CD14-positive monocyte (primary cell): Measurements from ENCODE around the gene GNPTAB. TPM values are rescaled to one million over a fixed set of nuclear protein-coding genes. Genes with fewer than 3 reads are reported as not detected.

ENCODE experiments used
- DNase-seq, 3 donors: peaks; one replicate each; pipeline ENCODE4 v3.0.0-alpha.2; 2011 to 2022
- H2AFZ ChIP-seq: 2 replicates; pipeline ENCODE4 v1.6.0; 2012; ENCODE audit warnings: mild to moderate bottlenecking, low read depth, low read length, inconsistent platforms; ENCODE audit not compliant: insufficient read depth, poor library complexity, severe bottlenecking
- H3K27ac ChIP-seq, 2 donors: 1 replicate in 1 of 2; 2 replicates in 1 of 2; pipeline ENCODE4 v1.5.1; 2012 to 2013; ENCODE audit warnings: low read length in 2 of 2, control low read depth in 1 of 2, inconsistent platforms in 1 of 2, low read depth in 1 of 2, mild to moderate bottlenecking in 1 of 2
- H3K27me3 ChIP-seq, 2 donors: one replicate each; pipeline versions ENCODE4 v1.6.0 to v1.6.1; 2011 to 2013; ENCODE audit warnings: low read length in 2 of 2; ENCODE audit not compliant: control insufficient read depth in 2 of 2, insufficient read depth in 2 of 2
- H3K36me3 ChIP-seq, 2 donors: replicated peaks in 1 of 2; 1 replicate in 1 of 2; 2 replicates in 1 of 2; pipeline versions ENCODE4 v1.5.1 to v1.6.1; 2012 to 2013; ENCODE audit warnings: low read length in 2 of 2, control low read depth in 1 of 2, inconsistent platforms in 1 of 2, mild to moderate bottlenecking in 1 of 2; ENCODE audit not compliant: insufficient read depth in 2 of 2, control insufficient read depth in 1 of 2
- H3K4me1 ChIP-seq, 2 donors: 1 replicate in 1 of 2; 2 replicates in 1 of 2; pipeline versions ENCODE4 v1.5.1 to v1.6.1; 2012 to 2013; ENCODE audit warnings: low read length in 2 of 2, control low read depth in 1 of 2, inconsistent platforms in 1 of 2, mild to moderate bottlenecking in 1 of 2, moderate library complexity in 1 of 2; ENCODE audit not compliant: insufficient read depth in 2 of 2, control insufficient read depth in 1 of 2
- H3K4me2 ChIP-seq: replicated peaks from 2 replicates; pipeline ENCODE3; 2012; ENCODE audit warnings: low read length, moderate library complexity, mild to moderate bottlenecking; ENCODE audit not compliant: poor library complexity, severe bottlenecking; ENCODE audit errors: extremely low read depth
- H3K4me3 ChIP-seq, 3 experiments: fragments of 200-600 bp in 1 of 3; sonication (generic) in 1 of 3; replicated peaks in 1 of 3; 1 replicate in 2 of 3; 2 replicates in 1 of 3; pipeline ENCODE4 v1.5.1; 2011 to 2013; ENCODE audit warnings: low read length in 3 of 3, mild to moderate bottlenecking in 3 of 3, control low read depth in 2 of 3, low read depth in 2 of 3, inconsistent platforms in 1 of 3, moderate library complexity in 1 of 3
- H3K79me2 ChIP-seq: 2 replicates; pipeline ENCODE4 v1.6.0; 2012; ENCODE audit warnings: mild to moderate bottlenecking, control low read depth, inconsistent platforms, low read length, moderate library complexity; ENCODE audit not compliant: insufficient read depth
- H3K9ac ChIP-seq: 2 replicates; pipeline ENCODE4 v1.6.0; 2017; ENCODE audit warnings: low read length, mild to moderate bottlenecking; ENCODE audit not compliant: insufficient read depth, poor library complexity, severe bottlenecking
- H3K9me3 ChIP-seq, 2 donors: replicated peaks in 1 of 2; 1 replicate in 1 of 2; 2 replicates in 1 of 2; pipeline versions ENCODE4 v1.5.1 to v1.6.1; 2012 to 2013; ENCODE audit warnings: low read length in 2 of 2, control low read depth in 1 of 2; ENCODE audit not compliant: control insufficient read depth in 1 of 2, insufficient read depth in 1 of 2
- H4K20me1 ChIP-seq: 2 replicates; pipeline ENCODE4 v1.6.0; 2012; ENCODE audit warnings: mild to moderate bottlenecking, low read length, control low read depth, moderate library complexity; ENCODE audit not compliant: insufficient read depth
- H3K27ac Mint-ChIP-seq, 7 donors: one replicate each; pipeline ENCODE4 v1.8.0; 2020; ENCODE audit warnings: mild to moderate bottlenecking in 7 of 7, mixed read lengths in 7 of 7, moderate library complexity in 6 of 7, inconsistent platforms in 2 of 7
- H3K27me3 Mint-ChIP-seq, 3 donors: one replicate each; pipeline ENCODE4 v1.8.0; 2021 to 2022; ENCODE audit warnings: low read depth in 3 of 3, mild to moderate bottlenecking in 3 of 3, mixed read lengths in 3 of 3, moderate library complexity in 3 of 3, inconsistent platforms in 1 of 3
- H3K36me3 Mint-ChIP-seq, 2 donors: one replicate each; pipeline ENCODE4 v1.8.0; 2020; ENCODE audit warnings: mixed read lengths in 2 of 2, inconsistent platforms in 1 of 2, mild to moderate bottlenecking in 1 of 2
- H3K4me1 Mint-ChIP-seq: one replicate; pipeline ENCODE4 v1.8.0; 2020; ENCODE audit warnings: mild to moderate bottlenecking, mixed read lengths
- H3K4me3 Mint-ChIP-seq, 2 donors: one replicate each; pipeline ENCODE4 v1.8.0; 2020; ENCODE audit warnings: mild to moderate bottlenecking in 2 of 2, mixed read lengths in 2 of 2, moderate library complexity in 1 of 2
- H3K9me3 Mint-ChIP-seq, 7 donors: one replicate each; pipeline ENCODE4 v1.8.0; 2020 to 2022; ENCODE audit warnings: mixed read lengths in 7 of 7, mild to moderate bottlenecking in 6 of 7, moderate library complexity in 6 of 7, inconsistent platforms in 2 of 7
- CTCF ChIP-seq: fragments of 200-600 bp; IDR thresholded peaks from one replicate; pipeline ENCODE4 v1.8.0; 2022; ENCODE audit warnings: antibody characterized with exemption, mild to moderate bottlenecking
- WGBS: methylation state at CpG from one replicate; pipeline ENCODE4 v1.1.5; 2013; ENCODE audit warnings: missing lambda C conversion rate; ENCODE audit not compliant: insufficient coverage; 5-methylcytosine and 5-hydroxymethylcytosine counted together
- intact Hi-C, 2 donors: fragments of 100-400 bp; cut with micrococcal nuclease; formaldehyde crosslinking; loops; one replicate each; pipeline versions ENCODE4 v1.15.0 to v1.15.1; 2023
- polyA plus RNA-seq, 3 donors: library from polyadenylated mRNA; depleted of rRNA in 1 of 3; unstranded in 2 of 3; stranded (reverse) in 1 of 3; fragments of 300-500 nt in 2 of 3; fragments of >200 nt in 1 of 3; fragmentation: Illumina TruSeq in 2 of 3; gene quantifications; 1 replicate in 2 of 3; 2 replicates in 1 of 3; pipeline ENCODE4 v1.2.3, GENCODE V29; 2012 to 2021

GNPTAB gene
- polyA plus RNA-seq, 3 donors = 14.4 to 29.1 (median 24.1) TPM

GRCh38 chr12:101855976-101856375 is 25.2 kb upstream of the GNPTAB start:
- Mint-ChIP-seq H3K4me1 (peaks cover 42% of the 10 kb centered on the region), H3K27me3 (peaks cover 0 to 2% (median 1%) of the 10 kb centered on the region in 3 donors), H3K27ac (peak overlapping the region; percentile 22 to 77 (median 72)), H3K9me3 (peaks cover 4 to 12% (median 9%) of the 10 kb centered on the region in 7 donors), H3K4me3 (no peak overlapping the region), H3K36me3 (peaks cover 0 to 2% of the 10 kb centered on the region in 2 donors)
- no CpG with 5 or more reads among the region's 3 CpGs for WGBS
- no peaks in the 10 kb centered on the region for H3K27me3 ChIP-seq
- intact Hi-C loops = loop anchor here in 1 of 2 donors (10.0 kb wide), 1 partner anchor 49 kb away; no protein-coding TSS in a partner anchor
- H3K79me2 ChIP-seq = no peaks in the 10 kb centered on the region
- H3K9ac ChIP-seq = no peak overlapping the region
- H3K4me2 ChIP-seq = no peak overlapping the region
- H3K36me3 ChIP-seq = no peaks in the 10 kb centered on the region
- no peaks in the 10 kb centered on the region for H4K20me1 ChIP-seq
- TF ChIP-seq CTCF = no peak
- no peak overlapping the region for H2AFZ ChIP-seq
- peak in 1 of 3 donors; percentile 46 for DNase-seq
- H3K4me3 ChIP-seq = no peak overlapping the region
- peaks cover 46 to 62% of the 10 kb centered on the region in 2 donors for H3K4me1 ChIP-seq
- peaks cover 0 to 4% of the 10 kb centered on the region in 2 donors for H3K9me3 ChIP-seq
- H3K27ac ChIP-seq = peak overlapping the region in 1 of 2 donors; percentile 74

DNA sequence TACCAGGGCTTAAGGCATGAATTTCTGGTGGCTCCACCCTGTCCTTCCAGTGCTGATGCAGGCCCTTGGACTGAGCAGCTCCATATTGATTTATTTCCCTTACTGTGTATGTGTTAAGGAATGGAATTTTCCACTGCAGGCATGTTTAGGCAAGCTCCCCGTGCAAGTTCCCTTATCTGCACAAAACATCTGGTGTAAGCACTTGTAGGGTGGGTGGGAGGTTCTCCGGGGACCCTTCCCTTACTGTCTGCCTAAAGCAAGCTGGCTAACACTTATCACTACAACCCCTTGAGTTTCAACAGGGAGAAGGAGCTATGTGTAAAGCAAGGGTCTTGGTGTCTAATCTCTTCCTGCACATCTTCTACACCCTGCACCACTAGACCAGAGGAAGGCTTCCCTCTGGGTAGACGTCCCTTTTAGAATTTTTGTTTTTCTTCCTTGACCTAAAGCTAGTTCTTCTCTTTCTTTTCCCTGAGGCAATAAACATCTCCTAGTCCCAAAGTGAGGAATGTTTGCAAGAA is 24.7 kb upstream of the GNPTAB start:
- H3K4me2 ChIP-seq = no peak overlapping the region
- H3K27me3 Mint-ChIP-seq = peaks cover 0 to 2% (median 0%) of the 10 kb centered on the region in 3 donors
- H2AFZ ChIP-seq = no peak overlapping the region
- H3K36me3 ChIP-seq = no peaks in the 10 kb centered on the region
- intact Hi-C loops = loop anchor here in 1 of 2 donors (10.0 kb wide), 1 partner anchor 49 kb away; no protein-coding TSS in a partner anchor
- H3K4me1 ChIP-seq = peaks cover 47 to 62% of the 10 kb centered on the region in 2 donors
- H4K20me1 ChIP-seq = no peaks in the 10 kb centered on the region
- no peaks in the 10 kb centered on the region for H3K27me3 ChIP-seq
- peaks cover 0 to 4% of the 10 kb centered on the region in 2 donors for H3K9me3 ChIP-seq
- no peak overlapping the region for H3K4me3 ChIP-seq
- no peak overlapping the region for H3K4me3 Mint-ChIP-seq
- peak overlapping the region in 1 of 2 donors; percentile 74 for H3K27ac ChIP-seq
- no peaks in the 10 kb centered on the region for H3K79me2 ChIP-seq
- H3K36me3 Mint-ChIP-seq = peaks cover 0 to 2% of the 10 kb centered on the region in 2 donors
- H3K4me1 Mint-ChIP-seq = peaks cover 42% of the 10 kb centered on the region
- H3K27ac Mint-ChIP-seq = peak overlapping the region in 4 of 7 donors; percentile 54 to 75 (median 55)
- DNase-seq = no peak
- no peak overlapping the region for H3K9ac ChIP-seq
- no CpG with 5 or more reads among the region's 3 CpGs for WGBS
- TF ChIP-seq CTCF = no peak
- peaks cover 4 to 10% (median 9%) of the 10 kb centered on the region in 7 donors for H3K9me3 Mint-ChIP-seq
